DOHH2 (cell line): ENCODE data around the gene GAB2.

ENCODE experiments used
- CTCF ChIP-seq: fragments of 200-600 bp; sonication (generic); IDR thresholded peaks from one replicate; pipeline ENCODE4 v1.5.1; 2014; ENCODE audit warnings: antibody characterized with exemption, mild to moderate bottlenecking, low read depth, low read length; ENCODE audit not compliant: poor library complexity, severe bottlenecking
- EZH2phosphoT487 ChIP-seq: fragments of 200-600 bp; sonication (generic); IDR thresholded peaks from 2 replicates; pipeline ENCODE4 v1.6.1; 2017; ENCODE audit warnings: borderline replicate concordance, mild to moderate bottlenecking, antibody characterized with exemption, low read length, moderate library complexity, mixed read lengths

- TF ChIP-seq CTCF = no peak
- TF ChIP-seq EZH2phosphoT487 = no peak
Measured at GRCh38 chr11:78226684-78227680, 190.6 kb downstream of the GAB2 start.
